ENCODE measurements around the gene DCDC2. TPM values are rescaled to one million over a fixed set of nuclear protein-coding genes. Genes with fewer than 3 reads are reported as not detected.
A peak's percentile ranks its signal among the peaks of the same experiment; 100 is the strongest.
"Not testable (repeated sequence)": the region's sequence is repeated elsewhere in the genome, so short reads cannot be mapped to it uniquely, and the experiment has no call there.

The DCDC2 gene
- total and polyA plus RNA-seq, 8 donors: 13.1 to 40.4 (median 21.1) TPM

DNA sequence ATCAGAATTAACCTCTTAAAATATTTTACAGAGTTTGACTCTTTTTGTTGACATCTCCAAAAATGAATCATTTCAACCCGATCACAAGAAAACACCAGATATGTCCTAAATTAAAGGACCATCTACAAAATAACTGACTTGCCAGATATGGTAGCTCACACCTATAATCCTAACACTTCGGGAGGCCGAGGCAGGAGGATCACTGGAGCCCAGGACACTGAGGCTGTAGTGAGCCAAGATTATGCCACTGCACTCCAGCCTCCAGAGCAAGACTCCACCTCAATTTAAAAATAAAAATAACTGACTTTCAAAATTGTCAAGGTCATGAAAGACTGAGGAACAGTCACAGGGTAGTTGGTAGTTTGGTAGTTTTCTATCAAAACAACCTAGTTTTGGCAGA is 34.9 kb downstream of the DCDC2 start:
- no peak for DNase-seq
- FAIRE-seq: no peak
- Histone ChIP-seq H3K4me3 (no peak overlapping the region), H3K4me1 (no peaks in the 10 kb centered on the region), H3K36me3 (no peaks in the 10 kb centered on the region), H3K27ac (peak overlapping the region; percentile 24 to 67 (median 38)), H3K27me3 (no peaks in the 10 kb centered on the region), H3K9me3 (no peaks in the 10 kb centered on the region)
- WGBS, 2 donors: 85 to 92% methylated on average over 3 of the region's 3 CpGs
- TF ChIP-seq, protein P1, sequence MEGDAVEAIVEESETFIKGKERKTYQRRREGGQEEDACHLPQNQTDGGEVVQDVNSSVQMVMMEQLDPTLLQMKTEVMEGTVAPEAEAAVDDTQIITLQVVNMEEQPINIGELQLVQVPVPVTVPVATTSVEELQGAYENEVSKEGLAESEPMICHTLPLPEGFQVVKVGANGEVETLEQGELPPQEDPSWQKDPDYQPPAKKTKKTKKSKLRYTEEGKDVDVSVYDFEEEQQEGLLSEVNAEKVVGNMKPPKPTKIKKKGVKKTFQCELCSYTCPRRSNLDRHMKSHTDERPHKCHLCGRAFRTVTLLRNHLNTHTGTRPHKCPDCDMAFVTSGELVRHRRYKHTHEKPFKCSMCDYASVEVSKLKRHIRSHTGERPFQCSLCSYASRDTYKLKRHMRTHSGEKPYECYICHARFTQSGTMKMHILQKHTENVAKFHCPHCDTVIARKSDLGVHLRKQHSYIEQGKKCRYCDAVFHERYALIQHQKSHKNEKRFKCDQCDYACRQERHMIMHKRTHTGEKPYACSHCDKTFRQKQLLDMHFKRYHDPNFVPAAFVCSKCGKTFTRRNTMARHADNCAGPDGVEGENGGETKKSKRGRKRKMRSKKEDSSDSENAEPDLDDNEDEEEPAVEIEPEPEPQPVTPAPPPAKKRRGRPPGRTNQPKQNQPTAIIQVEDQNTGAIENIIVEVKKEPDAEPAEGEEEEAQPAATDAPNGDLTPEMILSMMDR (IDR thresholded peaks at IDR 0.05): no peak
- no peak for ATAC-seq
- intact Hi-C loops (cut with DNase I): no loop called here

DNA sequence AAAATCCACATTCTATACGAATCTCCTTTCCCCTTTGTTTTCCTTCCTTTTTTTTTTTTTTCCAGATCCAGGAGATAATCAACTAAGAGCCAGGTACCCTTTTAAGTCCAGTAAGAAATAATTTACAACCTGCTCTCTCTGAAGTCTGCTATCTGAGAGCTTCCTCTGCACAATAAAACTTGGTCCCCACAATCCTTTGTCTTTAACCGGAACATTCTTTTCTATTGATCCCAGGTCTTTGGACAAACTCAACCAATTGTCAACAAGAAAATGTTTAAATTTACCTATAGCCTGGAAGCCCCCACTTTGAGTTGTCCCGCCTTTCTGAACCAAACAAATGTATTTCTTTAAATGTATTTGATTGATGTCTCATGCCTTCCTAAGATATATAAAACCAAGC is 35.4 kb downstream of the DCDC2 start:
- H3K36me3 ChIP-seq; H3K9me3 ChIP-seq; DNase-seq; H3K4me3 ChIP-seq; H3K27me3 ChIP-seq; FAIRE-seq; H3K4me1 ChIP-seq; intact Hi-C loops (cut with DNase I); ATAC-seq: not testable (repeated sequence)
- H3K27ac ChIP-seq: peak overlapping the region; percentile 24 to 67 (median 38)
- WGBS, 2 donors: 60% methylated on average over 3 of the region's 3 CpGs

DNA sequence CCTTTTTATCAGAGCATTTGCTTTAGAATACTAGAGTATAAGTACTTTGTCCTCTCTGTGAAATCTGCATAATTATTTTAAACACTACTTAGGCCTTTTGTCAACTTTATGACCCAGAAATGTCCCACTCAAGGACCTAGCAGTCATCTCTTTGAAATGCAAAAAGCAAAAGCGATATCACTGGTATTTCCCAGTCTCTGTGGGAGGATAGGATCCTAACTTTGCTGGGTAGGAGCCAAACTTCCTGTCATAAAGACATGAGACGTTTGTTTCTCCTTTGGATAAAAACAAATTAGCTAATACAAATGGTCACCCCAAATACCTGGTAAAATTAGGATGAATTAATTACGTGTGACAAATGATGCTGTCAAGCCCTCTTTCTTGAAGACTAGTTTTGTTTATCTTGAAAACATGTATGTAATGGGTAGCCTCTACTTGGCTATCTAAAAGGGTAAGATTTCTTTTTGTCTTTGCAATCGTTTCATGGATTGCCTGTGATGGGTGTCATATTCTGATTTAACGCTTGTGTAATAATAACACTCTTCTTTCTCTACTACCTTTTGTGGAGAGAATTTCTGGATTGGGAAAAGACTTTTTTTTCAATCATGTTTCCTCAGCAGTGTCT is 36.2 kb downstream of the DCDC2 start:
- intact Hi-C loops (cut with DNase I): no loop called here
- FAIRE-seq (no peak), ATAC-seq (peak in 1 of 4 donors; percentile 48), DNase-seq (no peak)
- 38 to 50% methylated on average over 5 of the region's 5 CpGs for WGBS, 2 donors
- Histone ChIP-seq H3K4me1 (peaks cover 0 to 4% (median 0%) of the 10 kb centered on the region in 3 donors), H3K27ac (peak overlapping the region in 2 of 4 donors; percentile 41 to 67), H3K27me3 (no peaks in the 10 kb centered on the region), H3K4me3 (no peak overlapping the region), H3K36me3 (no peaks in the 10 kb centered on the region), H3K9me3 (no peaks in the 10 kb centered on the region)
- TF ChIP-seq, protein P1 (IDR thresholded peaks at IDR 0.05): no peak

GRCh38 chr6:24313251-24314141 is 44.4 kb downstream of the DCDC2 start:
- ATAC-seq: peak; percentile 77 to 97 (median 88)
- peak overlapping the region in 1 of 4 donors; percentile 37 for H3K27ac ChIP-seq

DNA sequence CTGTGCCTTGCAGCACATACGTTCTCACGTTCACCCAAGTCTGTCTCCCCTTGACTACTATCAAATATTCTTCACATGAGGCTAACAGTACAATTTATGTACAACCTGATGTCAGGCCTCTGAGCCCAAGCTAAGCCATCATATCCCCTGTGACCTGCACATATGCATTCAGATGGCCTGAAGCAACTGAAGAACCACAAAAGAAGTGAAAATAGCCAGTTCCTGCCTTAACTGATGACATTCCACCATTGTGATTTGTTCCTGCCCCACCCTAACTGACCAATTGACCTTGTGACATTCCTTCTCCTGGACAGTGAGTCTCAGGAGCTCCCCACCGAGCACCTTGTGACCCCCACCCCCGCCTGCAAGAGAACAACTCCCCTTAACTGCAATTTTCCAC is 46.1 kb downstream of the DCDC2 start:
- DNase-seq; intact Hi-C loops (cut with DNase I); H3K4me1 ChIP-seq; H3K27me3 ChIP-seq; H3K9me3 ChIP-seq; ATAC-seq; H3K36me3 ChIP-seq; H3K27ac ChIP-seq; FAIRE-seq; H3K4me3 ChIP-seq: not testable (repeated sequence)
- WGBS, 2 donors: 83 to 90% methylated on average over 4 of the region's 4 CpGs

More at GRCh38 chr6:24313251-24314141, 44.4 kb downstream of the DCDC2 start:
- TF ChIP-seq, protein P1 (IDR thresholded peaks at IDR 0.05): no peak
- no peak for FAIRE-seq
- peaks cover 5 to 9% (median 5%) of the 10 kb centered on the region in 3 donors for H3K4me1 ChIP-seq
- no peaks in the 10 kb centered on the region for H3K9me3 ChIP-seq
- no peaks in the 10 kb centered on the region for H3K27me3 ChIP-seq
- H3K36me3 ChIP-seq: no peaks in the 10 kb centered on the region
- DNase-seq: peak in 4 of 6 donors; percentile 18 to 41 (median 34)
- WGBS, 2 donors: 21 to 29% methylated on average over 6 of the region's 6 CpGs
- H3K4me3 ChIP-seq: no peak overlapping the region
- intact Hi-C loops (cut with DNase I): no loop called here

Measured in pancreas (tissue), 10 donors.